HCT116 (cell line): ENCODE results near the gene MATN3. TPM values are rescaled to one million over a fixed set of nuclear protein-coding genes. Genes with fewer than 3 reads are reported as not detected.

Experiments
- ATAC-seq: fragments of 200-7000 bp; cut with Tn5 transposase; 2 replicates; pipeline ENCODE4 v1.9.1; 2020; ENCODE audit warnings: mild to moderate bottlenecking, moderate library complexity
- BruUV-seq: library from RNA; stranded (reverse); fragments of 400-500 nt; replicated peaks from 2 replicates; lab custom pipeline; 2021; lab: Mats Ljungman, UMichigan
- CTCF ChIA-PET: fragments of 300-600 bp; sonication (Branson Sonifier 250); formaldehyde crosslinking; loops from one replicate; lab custom pipeline; 2021; ENCODE audit warnings: antibody characterized with exemption; lab: Charles Lee
- POLR2A ChIA-PET: fragments of 300-600, 350-600 bp; sonication (Branson Sonifier 250); formaldehyde crosslinking; loops from one replicate; lab custom pipeline; 2021; ENCODE audit warnings: antibody characterized with exemption; lab: Charles Lee
- RAD21 ChIA-PET, 2 experiments: fragments of 300-600 bp; sonication (Branson Sonifier 250); formaldehyde crosslinking; loops; one replicate each; lab custom pipeline; 2023; ENCODE audit warnings: low total read pairs in 2 of 2; ENCODE audit not compliant: uncharacterized antibody in 2 of 2, unreplicated experiment in 2 of 2, low non-redundant PET in 1 of 2; lab: Charles Lee
- DNase-seq: peaks from one replicate; pipeline ENCODE4 v3.0.0-alpha.2; 2010; ENCODE audit warnings: low read depth, low spot score
- H2AFZ ChIP-seq: fragments of 200-600 bp; shearing (Covaris generic), sonication (generic); 2 replicates; pipeline ENCODE4 v1.6.1; 2017; ENCODE audit warnings: low read depth, mixed run types, mixed read lengths, antibody characterized with exemption, low read length; ENCODE audit not compliant: poor library complexity, severe bottlenecking
- H3K27ac ChIP-seq: 2 replicates; pipeline ENCODE4 v1.5.1; 2012; ENCODE audit warnings: low read depth, low read length
- H3K27me3 ChIP-seq: fragments of 200-600 bp; sonication (generic); 2 replicates; pipeline ENCODE4 v1.6.1; 2016; ENCODE audit warnings: mixed run types, low read length, mixed read lengths; ENCODE audit not compliant: insufficient read depth
- H3K36me3 ChIP-seq, 2 experiments: fragments of 200-500 bp in 1 of 2; fragments of 200-600 bp in 1 of 2; sonication (Bioruptor generic) in 1 of 2; sonication (generic) in 1 of 2; 2 replicates each; pipeline versions ENCODE4 v1.5.1 to v1.6.1; 2014 to 2016; ENCODE audit warnings: low read length in 2 of 2, inconsistent platforms in 1 of 2, mixed read lengths in 1 of 2, mixed run types in 1 of 2; ENCODE audit not compliant: insufficient read depth in 2 of 2, control insufficient read depth in 1 of 2
- H3K4me1 ChIP-seq, 2 experiments: fragments of 200-600 bp in 1 of 2; sonication (generic) in 1 of 2; 2 replicates each; pipeline versions ENCODE4 v1.5.1 to v1.6.1; 2012 to 2017; ENCODE audit warnings: low read length in 2 of 2, inconsistent platforms in 1 of 2, mild to moderate bottlenecking in 1 of 2, mixed read lengths in 1 of 2, mixed run types in 1 of 2, moderate library complexity in 1 of 2; ENCODE audit not compliant: insufficient read depth in 2 of 2, control insufficient read depth in 1 of 2
- H3K4me2 ChIP-seq: fragments of 200-600 bp; sonication (generic); 2 replicates; pipeline ENCODE4 v1.6.1; 2017; ENCODE audit warnings: mixed run types, low read length, mixed read lengths
- H3K4me3 ChIP-seq, 2 experiments: fragments of 200-600 bp in 1 of 2; sonication (generic) in 1 of 2; replicated peaks in 1 of 2; 2 replicates each; pipeline ENCODE4 v1.5.1; 2011 to 2016; ENCODE audit warnings: low read length in 2 of 2, control low read depth in 1 of 2, low read depth in 1 of 2, mild to moderate bottlenecking in 1 of 2, mixed read lengths in 1 of 2, mixed run types in 1 of 2
- H3K79me2 ChIP-seq: fragments of 200-600 bp; sonication (generic); 2 replicates; pipeline ENCODE4 v1.6.1; 2017; ENCODE audit warnings: mild to moderate bottlenecking, mixed run types, low read length, moderate library complexity, mixed read lengths; ENCODE audit not compliant: insufficient read depth
- H3K9ac ChIP-seq: fragments of 200-600 bp; sonication (generic); 2 replicates; pipeline ENCODE4 v1.6.1; 2016; ENCODE audit warnings: low read length, mixed read lengths
- H3K9me2 ChIP-seq: fragments of 200-600 bp; sonication (generic), shearing (Covaris generic); 2 replicates; pipeline ENCODE4 v1.6.1; 2017; ENCODE audit warnings: mixed run types, mild to moderate bottlenecking, moderate library complexity; ENCODE audit not compliant: insufficient read depth
- H3K9me3 ChIP-seq, 2 experiments: fragments of 200-500 bp in 1 of 2; fragments of 200-600 bp in 1 of 2; sonication (Bioruptor generic) in 1 of 2; sonication (generic) in 1 of 2; 2 replicates each; pipeline ENCODE4 v1.6.1; 2014 to 2017; ENCODE audit warnings: low read length in 2 of 2, mixed read lengths in 2 of 2, inconsistent platforms in 1 of 2, low read depth in 1 of 2, mild to moderate bottlenecking in 1 of 2, mixed run types in 1 of 2, moderate library complexity in 1 of 2; ENCODE audit not compliant: control insufficient read depth in 1 of 2, insufficient read depth in 1 of 2
- H4K20me1 ChIP-seq: fragments of 200-600 bp; sonication (generic), shearing (Covaris generic); 2 replicates; pipeline ENCODE4 v1.6.1; 2017; ENCODE audit warnings: mixed run types, mild to moderate bottlenecking, moderate library complexity; ENCODE audit not compliant: insufficient read depth
- CBX3 ChIP-seq: IDR thresholded peaks from 2 replicates; pipeline ENCODE4 v1.6.1; 2012; ENCODE audit warnings: low read depth
- CEBPB ChIP-seq: IDR thresholded peaks from 2 replicates; pipeline ENCODE4 v1.6.1; 2012; ENCODE audit warnings: low read depth
- EGR1 ChIP-seq: IDR thresholded peaks from 2 replicates; pipeline ENCODE4 v1.6.1; 2012; ENCODE audit warnings: low read depth
- ELF1 ChIP-seq: IDR thresholded peaks from 2 replicates; pipeline ENCODE4 v1.6.1; 2012; ENCODE audit warnings: low read depth, borderline replicate concordance
- FOSL1 ChIP-seq: IDR thresholded peaks from 2 replicates; pipeline ENCODE4 v1.6.1; 2012; ENCODE audit warnings: low read depth
- JUND ChIP-seq: IDR thresholded peaks from 2 replicates; pipeline ENCODE4 v1.6.1; 2012
- POLR2A ChIP-seq: IDR thresholded peaks from 2 replicates; pipeline ENCODE4 v1.7.0; 2011; ENCODE audit warnings: borderline replicate concordance; ENCODE audit not compliant: insufficient read depth, insufficient read length; ENCODE audit errors: extremely low read depth
- POLR2AphosphoS5 ChIP-seq: IDR thresholded peaks from 2 replicates; pipeline ENCODE4 v1.6.1; 2011; ENCODE audit warnings: mild to moderate bottlenecking, low read depth, low read length, moderate library complexity
- RAD21 ChIP-seq: IDR thresholded peaks from 2 replicates; pipeline ENCODE4 v1.6.1; 2012; ENCODE audit warnings: low read depth, mild to moderate bottlenecking
- SIN3A ChIP-seq: IDR thresholded peaks from 2 replicates; pipeline ENCODE4 v1.6.1; 2012; ENCODE audit warnings: low read depth
- SP1 ChIP-seq: IDR thresholded peaks from 2 replicates; pipeline ENCODE4 v1.6.1; 2012; ENCODE audit warnings: low read depth
- SRF ChIP-seq: IDR thresholded peaks from 2 replicates; pipeline ENCODE4 v1.6.1; 2012; ENCODE audit warnings: low read depth
- TCF7L2 ChIP-seq: IDR thresholded peaks from 2 replicates; pipeline ENCODE4 v1.7.0; 2011; ENCODE audit warnings: borderline replicate concordance, inconsistent platforms; ENCODE audit not compliant: insufficient read depth, insufficient read length; ENCODE audit errors: extremely low read depth
- YY1 ChIP-seq: IDR thresholded peaks from 2 replicates; pipeline ENCODE4 v1.6.1; 2011; ENCODE audit warnings: low read length, low read depth, moderate library complexity, mild to moderate bottlenecking; ENCODE audit not compliant: insufficient replicate concordance; ENCODE audit errors: extremely low read depth
- ZFX ChIP-seq: fragments of 450-650 bp; IDR thresholded peaks from 2 replicates; pipeline ENCODE4 v1.6.1; 2017
- ZNF274 ChIP-seq: fragments of 200-500 bp; sonication (Bioruptor generic); IDR thresholded peaks from 2 replicates; pipeline ENCODE4 v1.6.1; 2014; ENCODE audit warnings: mild to moderate bottlenecking, low read depth, low read length, inconsistent platforms
- intact Hi-C: fragments of 100-400 bp; cut with micrococcal nuclease; formaldehyde crosslinking; loops from 2 replicates; pipeline ENCODE4 v1.10.0; 2022
- total RNA-seq: library from RNA; stranded (reverse); gene quantifications from one replicate; pipeline ENCODE4 v1.2.1, GENCODE V29; 2021; ENCODE audit not compliant: unreplicated experiment
- TF ChIP-seq, protein P1 (sequence below): IDR thresholded peaks from 2 replicates; pipeline ENCODE4 v1.6.1; 2012
- TF ChIP-seq, protein P2 (sequence below), 3 experiments: fragments of 200-600 bp in 1 of 3; sonication (generic) in 1 of 3; IDR thresholded peaks in 2 of 3; conservative IDR thresholded peaks in 1 of 3; 2 replicates each; pipeline ENCODE4 v1.5.1; 2012 to 2017; ENCODE audit warnings: low read depth in 2 of 3, low read length in 2 of 3, antibody characterized with exemption in 1 of 3, borderline replicate concordance in 1 of 3, control low read depth in 1 of 3, mild to moderate bottlenecking in 1 of 3, mixed read lengths in 1 of 3, mixed run types in 1 of 3, moderate library complexity in 1 of 3; ENCODE audit not compliant: insufficient read depth in 1 of 3

Gene MATN3
- total RNA-seq, 1 experiment from 2014 or later = not detected

DNA sequence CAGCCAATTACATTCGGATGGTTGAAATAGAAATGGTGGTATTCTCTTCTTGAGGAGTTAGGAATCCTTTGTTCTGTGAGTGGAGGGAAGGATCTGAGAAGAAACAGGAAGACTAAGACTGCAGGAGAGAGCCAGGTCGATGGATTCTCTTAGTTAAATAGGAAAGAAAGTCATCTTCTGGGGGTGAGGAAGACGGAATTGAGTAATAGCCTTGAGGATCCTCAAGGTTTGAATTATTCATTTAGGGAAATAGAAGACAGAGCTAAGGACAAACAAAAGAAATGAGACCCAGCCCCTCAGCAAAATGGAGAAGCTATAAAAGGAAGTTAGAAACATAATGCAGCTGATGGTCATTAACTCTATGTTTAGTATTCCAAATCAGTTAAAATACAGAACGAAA is 37.2 kb upstream of the MATN3 start:
- Histone ChIP-seq H3K27me3 (no peaks in the 10 kb centered on the region), H2AFZ (no peak overlapping the region), H3K27ac (no peak overlapping the region), H3K4me1 (peaks cover 8 to 22% of the 10 kb centered on the region in 2 experiments), H3K36me3 (no peaks in the 10 kb centered on the region), H3K4me2 (peak overlapping the region; percentile 83), H3K4me3 (no peak overlapping the region), H4K20me1 (no peaks in the 10 kb centered on the region), H3K9ac (no peak overlapping the region), H3K9me2 (no peaks in the 10 kb centered on the region), H3K9me3 (no peaks in the 10 kb centered on the region), H3K79me2 (peaks cover 61% of the 10 kb centered on the region)
- DNase-seq (no peak), ATAC-seq (no peak)
- intact Hi-C loops = loop anchor here (2.0 kb wide), 1 partner anchor 301 kb away; the partner anchor contains the start of gene PUM2
- ChIA-PET RAD21 (no interaction called here), POLR2A (no interaction called here), CTCF (no interaction called here)
- BruUV-seq = no TSS peak
- TF ChIP-seq, protein P1, sequence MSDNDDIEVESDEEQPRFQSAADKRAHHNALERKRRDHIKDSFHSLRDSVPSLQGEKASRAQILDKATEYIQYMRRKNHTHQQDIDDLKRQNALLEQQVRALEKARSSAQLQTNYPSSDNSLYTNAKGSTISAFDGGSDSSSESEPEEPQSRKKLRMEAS = no peak
- TF ChIP-seq EGR1 (no peak), SRF (no peak), ZNF274 (no peak), SIN3A (no peak), SP1 (no peak), CBX3 (no peak), ELF1 (no peak), ZFX (no peak), POLR2A (no peak), POLR2AphosphoS5 (no peak), FOSL1 (no peak), JUND (no peak), CEBPB (no peak), TCF7L2 (no peak), RAD21 (no peak), YY1 (no peak)
- TF ChIP-seq, protein P2, sequence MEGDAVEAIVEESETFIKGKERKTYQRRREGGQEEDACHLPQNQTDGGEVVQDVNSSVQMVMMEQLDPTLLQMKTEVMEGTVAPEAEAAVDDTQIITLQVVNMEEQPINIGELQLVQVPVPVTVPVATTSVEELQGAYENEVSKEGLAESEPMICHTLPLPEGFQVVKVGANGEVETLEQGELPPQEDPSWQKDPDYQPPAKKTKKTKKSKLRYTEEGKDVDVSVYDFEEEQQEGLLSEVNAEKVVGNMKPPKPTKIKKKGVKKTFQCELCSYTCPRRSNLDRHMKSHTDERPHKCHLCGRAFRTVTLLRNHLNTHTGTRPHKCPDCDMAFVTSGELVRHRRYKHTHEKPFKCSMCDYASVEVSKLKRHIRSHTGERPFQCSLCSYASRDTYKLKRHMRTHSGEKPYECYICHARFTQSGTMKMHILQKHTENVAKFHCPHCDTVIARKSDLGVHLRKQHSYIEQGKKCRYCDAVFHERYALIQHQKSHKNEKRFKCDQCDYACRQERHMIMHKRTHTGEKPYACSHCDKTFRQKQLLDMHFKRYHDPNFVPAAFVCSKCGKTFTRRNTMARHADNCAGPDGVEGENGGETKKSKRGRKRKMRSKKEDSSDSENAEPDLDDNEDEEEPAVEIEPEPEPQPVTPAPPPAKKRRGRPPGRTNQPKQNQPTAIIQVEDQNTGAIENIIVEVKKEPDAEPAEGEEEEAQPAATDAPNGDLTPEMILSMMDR (IDR thresholded peaks at IDR 0.05 in 2 of 3, conservative IDR thresholded peaks at IDR 0.05 in 1 of 3; ENCODE audit: borderline replicate concordance in 1 of 3, insufficient read depth in 1 of 3, low read depth in 2 of 3, low read length in 2 of 3) = no peak
